IPS-15b (cell line): ENCODE results near the gene CNPY4.

Experiments
- H3K27me3 ChIP-seq: one replicate; pipeline ENCODE4 v1.6.1; 2013; ENCODE audit warnings: low read length; ENCODE audit not compliant: control insufficient read depth, insufficient read depth
- H3K36me3 ChIP-seq: one replicate; pipeline ENCODE4 v1.6.1; 2013; ENCODE audit warnings: low read length; ENCODE audit not compliant: control insufficient read depth, insufficient read depth
- H3K4me1 ChIP-seq: one replicate; pipeline ENCODE4 v1.6.1; 2013; ENCODE audit warnings: mild to moderate bottlenecking, low read length; ENCODE audit not compliant: control insufficient read depth, insufficient read depth
- H3K4me3 ChIP-seq: one replicate; pipeline ENCODE4 v1.5.1; 2013; ENCODE audit warnings: low read depth, low read length
- H3K9ac ChIP-seq: one replicate; pipeline ENCODE4 v1.6.1; 2013; ENCODE audit warnings: low read depth, mild to moderate bottlenecking, low read length
- H3K9me3 ChIP-seq: one replicate; pipeline ENCODE4 v1.6.1; 2013; ENCODE audit warnings: mild to moderate bottlenecking, low read length; ENCODE audit not compliant: control insufficient read depth, insufficient read depth

Gene CNPY4

GRCh38 chr7:100085515-100085914, 33.9 kb upstream of the CNPY4 start:
- no peaks in the 10 kb centered on the region for H3K9me3 ChIP-seq
- H3K27me3 ChIP-seq = no peaks in the 10 kb centered on the region
- H3K36me3 ChIP-seq = peaks cover 3% of the 10 kb centered on the region
- no peak overlapping the region for H3K4me3 ChIP-seq
- no peak overlapping the region for H3K9ac ChIP-seq
- peaks cover 9% of the 10 kb centered on the region for H3K4me1 ChIP-seq

GRCh38 chr7:100087055-100087750, 32.2 kb upstream of the CNPY4 start:
- no peaks in the 10 kb centered on the region for H3K27me3 ChIP-seq
- H3K4me1 ChIP-seq = peaks cover 9% of the 10 kb centered on the region
- H3K9ac ChIP-seq = no peak overlapping the region
- H3K4me3 ChIP-seq = no peak overlapping the region
- H3K9me3 ChIP-seq = no peaks in the 10 kb centered on the region
- H3K36me3 ChIP-seq = peaks cover 19% of the 10 kb centered on the region

- Histone ChIP-seq H3K36me3 (peaks cover 26% of the 10 kb centered on the region), H3K9ac (peak overlapping the region; percentile 93)
Observed at GRCh38 chr7:100088095-100088620, 31.3 kb upstream of the CNPY4 start.

GRCh38 chr7:100088621-100089457, 30.6 kb upstream of the CNPY4 start, which contains the start of gene COPS6:
Gene COPS6, plus strand, starts transcription at chr7:100088969. Its CDS starts 22 bp downstream, at chr7:100088991.
- no peaks in the 10 kb centered on the region for H3K27me3 ChIP-seq
- peaks cover 3% of the 10 kb centered on the region for H3K4me1 ChIP-seq
- H3K9ac ChIP-seq = peak within 1 kb of the TSS; percentile 93
- peaks cover 33% of the 10 kb centered on the region for H3K36me3 ChIP-seq
- no peaks in the 10 kb centered on the region for H3K9me3 ChIP-seq
- H3K4me3 ChIP-seq = peak within 1 kb of the TSS; percentile 94

More at GRCh38 chr7:100088095-100088620, 31.3 kb upstream of the CNPY4 start:
- Histone ChIP-seq H3K9me3 (no peaks in the 10 kb centered on the region), H3K4me1 (peaks cover 3% of the 10 kb centered on the region), H3K4me3 (peak overlapping the region; percentile 71), H3K27me3 (no peaks in the 10 kb centered on the region)

- Histone ChIP-seq H3K9me3 (no peaks in the 10 kb centered on the region), H3K4me3 (peak overlapping the region; percentile 94), H3K9ac (peak overlapping the region; percentile 93), H3K4me1 (peaks cover 3% of the 10 kb centered on the region), H3K27me3 (no peaks in the 10 kb centered on the region), H3K36me3 (peaks cover 38% of the 10 kb centered on the region)
Observed at GRCh38 chr7:100089458-100090196, 29.8 kb upstream of the CNPY4 start.

GRCh38 chr7:100090527-100091410, 28.7 kb upstream of the CNPY4 start:
- H3K9ac ChIP-seq = no peak overlapping the region
- H3K4me3 ChIP-seq = no peak overlapping the region
- H3K9me3 ChIP-seq = no peaks in the 10 kb centered on the region
- peaks cover 3% of the 10 kb centered on the region for H3K4me1 ChIP-seq
- peaks cover 50% of the 10 kb centered on the region for H3K36me3 ChIP-seq
- H3K27me3 ChIP-seq = no peaks in the 10 kb centered on the region

GRCh38 chr7:100091411-100092181, 27.8 kb upstream of the CNPY4 start:
- H3K36me3 ChIP-seq = peaks cover 55% of the 10 kb centered on the region
- H3K9me3 ChIP-seq = no peaks in the 10 kb centered on the region
- H3K27me3 ChIP-seq = no peaks in the 10 kb centered on the region
- H3K9ac ChIP-seq = no peak overlapping the region
- peaks cover 3% of the 10 kb centered on the region for H3K4me1 ChIP-seq
- H3K4me3 ChIP-seq = no peak overlapping the region

- Histone ChIP-seq H3K4me1 (peaks cover 3% of the 10 kb centered on the region), H3K4me3 (no peak overlapping the region), H3K9me3 (no peaks in the 10 kb centered on the region), H3K27me3 (no peaks in the 10 kb centered on the region), H3K9ac (no peak overlapping the region), H3K36me3 (peaks cover 68% of the 10 kb centered on the region)
Observed at GRCh38 chr7:100093054-100093453, 26.4 kb upstream of the CNPY4 start.

GRCh38 chr7:100093498-100093897, 25.9 kb upstream of the CNPY4 start:
- no peak overlapping the region for H3K4me3 ChIP-seq
- H3K4me1 ChIP-seq = peaks cover 3% of the 10 kb centered on the region
- no peaks in the 10 kb centered on the region for H3K9me3 ChIP-seq
- H3K36me3 ChIP-seq = peaks cover 72% of the 10 kb centered on the region
- no peaks in the 10 kb centered on the region for H3K27me3 ChIP-seq
- no peak overlapping the region for H3K9ac ChIP-seq

- peaks cover 77% of the 10 kb centered on the region for H3K36me3 ChIP-seq
- H3K9me3 ChIP-seq = no peaks in the 10 kb centered on the region
- H3K4me1 ChIP-seq = peaks cover 3% of the 10 kb centered on the region
Observed at GRCh38 chr7:100093925-100094486, 25.4 kb upstream of the CNPY4 start.

More at GRCh38 chr7:100093925-100094486, 25.4 kb upstream of the CNPY4 start:
- Histone ChIP-seq H3K27me3 (no peaks in the 10 kb centered on the region), H3K4me3 (no peak overlapping the region), H3K9ac (no peak overlapping the region)
